SU-DHL-6 (cell line): ENCODE data around the gene HECTD2.

Experiments
- CTCF ChIP-seq: fragments of 200-600 bp; sonication (generic); IDR thresholded peaks from one replicate; pipeline ENCODE4 v1.5.1; 2017; ENCODE audit warnings: antibody characterized with exemption, mild to moderate bottlenecking, low read length, moderate library complexity; ENCODE audit not compliant: insufficient read depth, poor library complexity, severe bottlenecking
- EZH2phosphoT487 ChIP-seq: fragments of 200-600 bp; sonication (generic), shearing (Covaris generic); conservative IDR thresholded peaks from 2 replicates; pipeline ENCODE4 v1.6.1; 2018; ENCODE audit warnings: mild to moderate bottlenecking, antibody characterized with exemption, low read length, moderate library complexity, mixed read lengths

GRCh38 chr10:91495402-91495801 is 85.3 kb downstream of the HECTD2 start:
- TF ChIP-seq CTCF: no peak
- TF ChIP-seq EZH2phosphoT487: no peak
